Ramos (cell line): ENCODE data around the gene CACNA1C.
"Not testable (repeated sequence)": the region's sequence is repeated elsewhere in the genome, so short reads cannot be mapped to it uniquely, and the experiment has no call there.

ENCODE experiments used
- in situ Hi-C: fragments of 300-500 bp; cut with MboI; formaldehyde crosslinking; loops from one replicate; pipeline ENCODE4 v1.14.3; 2022; ENCODE audit warnings: low sequenced_read_pairs; ENCODE audit not compliant: unreplicated experiment

The CACNA1C gene

GRCh38 chr12:2135661-2136418 is 83.1 kb downstream of the CACNA1C start:
- in situ Hi-C loops = not testable (repeated sequence)

GRCh38 chr12:2136901-2137300 is 84.1 kb downstream of the CACNA1C start:
- in situ Hi-C loops = no loop called here

DNA sequence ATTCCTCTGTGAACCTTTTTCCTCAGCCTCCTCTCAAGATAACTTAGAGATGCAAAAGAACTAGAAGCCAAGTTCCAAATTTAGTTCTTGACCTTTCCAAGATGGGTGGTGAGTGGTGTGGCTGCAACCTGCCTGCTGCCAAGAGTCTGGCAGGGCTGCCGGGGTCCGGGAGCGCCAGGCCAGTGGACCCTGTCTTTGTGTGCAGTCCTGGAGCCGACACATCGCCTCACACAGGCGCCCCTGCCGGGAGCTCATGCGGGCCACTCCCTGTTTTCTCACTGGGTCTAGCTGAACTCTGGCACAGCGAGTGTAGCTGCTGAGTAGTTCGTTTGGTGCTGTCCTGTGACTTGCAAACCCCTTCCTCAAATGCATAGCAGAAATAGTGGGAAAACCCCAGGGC is 84.9 kb downstream of the CACNA1C start:
- in situ Hi-C loops = no loop called here

DNA sequence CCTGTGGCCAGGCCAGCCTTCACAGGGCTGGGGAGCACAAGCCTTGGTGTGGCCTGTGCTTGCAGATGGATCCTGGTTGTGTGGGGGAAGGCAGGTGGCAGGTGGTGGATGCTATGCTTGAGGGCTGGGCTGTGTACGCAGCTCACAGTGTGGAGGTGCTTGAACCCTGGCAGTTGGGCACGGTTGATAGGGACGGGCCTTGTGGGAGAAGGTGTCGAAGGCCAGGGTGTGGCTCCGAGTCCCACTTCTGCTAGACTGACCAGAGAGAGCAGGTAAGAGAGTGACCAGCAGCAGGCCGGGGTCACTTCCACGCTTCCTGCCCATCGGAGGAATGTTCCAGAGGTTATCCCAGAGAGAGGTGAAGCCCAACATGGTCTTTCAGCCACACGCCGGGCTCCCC is 85.5 kb downstream of the CACNA1C start:
- in situ Hi-C loops = no loop called here

DNA sequence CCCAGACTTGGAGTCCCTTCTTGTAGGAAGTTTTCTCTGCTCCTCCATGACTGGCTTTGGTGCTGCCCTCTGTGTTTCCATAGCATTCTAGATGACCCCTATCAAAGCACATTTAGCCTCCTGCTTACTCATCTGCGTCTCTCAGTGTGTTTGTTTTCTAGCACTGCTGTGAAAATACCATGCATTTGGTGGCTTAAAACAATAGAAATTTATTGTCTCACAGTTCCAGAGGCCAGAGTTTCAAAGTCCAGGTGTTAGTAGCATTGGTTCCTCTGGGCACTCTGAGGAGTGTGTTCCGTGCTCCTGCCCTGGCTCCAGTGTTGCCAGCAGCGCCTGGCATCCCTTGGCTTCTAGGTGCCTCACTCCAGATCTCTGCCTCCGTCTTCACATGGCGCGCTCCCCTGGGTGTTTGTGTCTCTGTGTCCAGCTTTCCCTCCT is 86.1 kb downstream of the CACNA1C start:
- in situ Hi-C loops = no loop called here

DNA sequence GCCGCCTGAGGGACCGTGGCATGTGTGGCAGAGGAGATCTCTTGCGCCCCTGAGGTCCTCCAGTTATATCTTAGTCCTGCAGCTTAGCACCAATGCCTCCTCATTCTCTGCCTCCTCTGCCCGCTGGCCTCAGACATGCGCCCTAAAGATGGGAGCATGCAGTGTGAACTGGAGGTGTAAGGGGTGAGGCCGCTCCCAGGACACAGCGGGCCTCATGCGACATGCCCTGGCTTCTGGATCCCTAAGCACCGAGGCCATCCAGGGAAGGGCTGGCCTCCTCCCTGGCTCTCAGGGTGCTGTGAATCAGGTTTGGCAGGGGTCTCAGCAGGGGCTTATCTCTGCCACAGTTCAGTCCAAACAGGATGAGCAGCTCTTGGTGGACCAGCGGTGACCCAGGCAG is 86.9 kb downstream of the CACNA1C start:
- in situ Hi-C loops = no loop called here

DNA sequence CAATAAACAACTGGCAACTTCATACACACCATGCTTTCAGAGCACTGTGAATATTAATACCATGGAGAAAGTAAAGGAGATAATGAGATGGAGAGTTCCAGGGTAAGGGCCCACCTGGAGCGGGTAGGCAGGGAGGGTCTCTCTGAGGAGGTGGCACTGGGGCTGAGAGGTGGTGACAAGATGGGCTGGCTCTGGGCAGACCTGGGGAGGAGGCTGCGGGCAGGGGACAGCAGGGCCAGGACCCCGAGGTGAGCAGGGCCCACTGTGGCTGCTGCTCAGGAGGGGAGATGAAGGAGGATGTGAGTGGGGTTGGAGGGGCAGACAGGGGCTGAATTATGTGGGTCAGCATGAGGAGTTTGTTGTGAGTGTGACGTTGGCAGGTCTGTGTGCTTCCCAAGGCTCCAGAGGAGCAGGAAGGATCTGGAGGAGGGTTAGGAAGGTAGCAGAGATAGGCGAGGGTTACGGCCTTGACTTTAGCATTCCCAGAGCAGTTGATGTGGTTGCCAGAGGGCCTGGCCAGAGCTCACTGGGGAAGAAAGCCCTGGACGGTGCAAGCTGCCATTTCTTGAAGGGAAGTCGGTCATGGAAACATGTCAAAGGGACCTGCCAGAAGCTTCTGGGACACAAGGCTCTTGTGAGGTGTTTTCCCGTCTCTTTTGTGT is 88.2 kb downstream of the CACNA1C start:
- in situ Hi-C loops = no loop called here

- in situ Hi-C loops = no loop called here
Observed at GRCh38 chr12:2142068-2142467, 89.3 kb downstream of the CACNA1C start.

- in situ Hi-C loops = no loop called here
Observed at GRCh38 chr12:2144951-2145350, 92.2 kb downstream of the CACNA1C start.

DNA sequence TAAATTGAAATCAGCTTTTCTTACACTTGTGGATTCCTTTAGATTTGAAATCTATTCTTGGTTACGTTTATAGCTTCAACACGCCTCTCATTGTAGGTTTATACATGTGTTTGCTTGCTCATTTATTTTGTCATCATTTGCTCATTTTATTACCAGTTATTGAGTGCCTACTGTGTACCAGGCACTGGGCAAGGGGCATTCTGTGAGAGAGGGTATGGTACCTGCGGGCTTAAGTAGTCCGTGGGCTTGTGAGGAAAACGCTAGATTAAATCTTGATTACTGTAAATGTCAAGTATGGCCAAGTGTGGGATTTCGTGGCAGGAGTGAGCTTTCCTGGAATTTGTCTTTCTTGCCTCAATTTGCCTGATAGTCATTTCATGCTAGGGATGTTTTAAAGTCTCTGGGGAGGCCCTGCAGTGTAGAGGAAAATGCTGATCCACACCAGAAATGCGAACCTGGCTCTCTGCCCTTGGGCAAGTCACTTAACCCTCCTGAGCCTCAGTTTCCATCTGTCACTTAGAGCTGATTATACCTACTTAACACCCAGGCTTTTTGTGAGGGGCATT is 92.7 kb downstream of the CACNA1C start:
- in situ Hi-C loops = no loop called here

DNA sequence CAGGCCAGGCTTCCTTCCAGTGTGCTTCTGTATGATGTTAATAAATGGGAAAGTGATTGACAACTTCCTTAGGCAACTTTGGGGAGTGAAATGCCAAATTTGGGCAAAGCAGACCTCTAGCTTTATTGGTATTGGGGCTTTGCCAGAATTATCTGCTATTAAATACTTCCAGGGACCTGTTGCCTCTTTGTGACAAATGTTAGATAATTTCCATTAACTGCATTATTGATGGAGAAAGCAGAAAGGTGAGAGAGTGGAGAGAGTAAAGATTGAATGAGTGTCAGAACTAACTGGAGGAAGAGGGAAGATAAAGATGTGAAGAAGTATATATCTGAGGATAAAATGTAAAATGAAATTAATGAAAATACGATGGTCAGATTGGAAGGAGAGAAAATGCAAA is 94.5 kb downstream of the CACNA1C start:
- in situ Hi-C loops = no loop called here

DNA sequence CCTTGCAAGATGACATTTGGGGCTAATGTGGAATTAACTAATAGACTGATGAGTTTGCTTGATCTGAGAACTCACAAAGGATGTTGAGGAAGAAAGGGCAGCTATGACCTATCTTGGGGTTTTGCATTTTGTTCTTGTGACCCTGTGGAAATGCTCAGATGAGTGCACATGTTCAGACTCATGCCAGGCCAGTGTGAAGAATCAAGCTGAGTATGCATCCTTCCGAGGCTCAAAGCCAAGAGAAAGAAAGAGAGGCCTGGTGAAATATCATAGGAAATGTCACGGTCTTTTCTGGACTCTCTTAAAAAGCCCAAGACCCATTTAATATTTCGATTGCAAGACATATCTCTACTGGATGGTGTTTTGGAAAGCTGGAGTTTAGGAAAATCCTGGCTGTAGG is 96.3 kb downstream of the CACNA1C start:
- in situ Hi-C loops = no loop called here

DNA sequence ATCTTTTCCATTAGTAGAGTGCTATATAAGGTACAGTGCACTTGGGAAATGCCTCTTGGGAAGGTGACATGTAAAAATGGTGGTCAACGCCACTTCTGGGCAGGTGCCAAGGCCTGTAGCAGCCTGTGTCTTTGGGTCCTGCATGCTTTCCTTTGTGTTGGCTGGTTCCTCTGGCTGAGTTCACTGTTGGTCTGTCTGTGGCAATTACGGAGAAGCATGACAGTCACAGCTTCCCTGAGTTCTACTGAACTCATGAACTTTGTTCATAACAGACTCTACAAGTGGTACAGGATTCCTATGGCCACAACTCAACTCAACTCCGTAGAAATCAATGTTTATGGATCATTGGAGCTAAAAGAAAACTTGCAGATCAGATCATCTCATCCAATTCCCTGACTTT is 98.0 kb downstream of the CACNA1C start:
- in situ Hi-C loops = no loop called here

DNA sequence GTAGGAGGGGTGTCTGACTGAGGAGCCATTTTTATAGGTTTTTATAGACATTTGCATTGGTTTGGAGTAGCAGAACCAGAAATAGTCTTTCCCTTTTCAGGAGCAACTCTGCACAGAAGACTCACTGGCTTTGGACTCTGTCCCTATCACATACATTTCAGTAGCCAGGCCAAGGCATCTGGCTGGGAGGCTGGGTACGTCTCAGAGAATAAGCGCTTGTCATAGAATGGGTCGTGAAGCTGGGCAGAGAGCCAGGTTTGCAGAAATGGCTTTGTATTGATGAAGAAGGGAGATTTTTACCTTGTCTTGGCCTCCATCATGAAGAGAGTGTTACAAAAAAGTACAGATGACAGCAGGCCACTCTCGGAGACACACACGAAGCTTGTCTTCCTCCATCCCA is 98.6 kb downstream of the CACNA1C start:
- in situ Hi-C loops = no loop called here

GRCh38 chr12:2152134-2152533 is 99.3 kb downstream of the CACNA1C start:
- in situ Hi-C loops = no loop called here

DNA sequence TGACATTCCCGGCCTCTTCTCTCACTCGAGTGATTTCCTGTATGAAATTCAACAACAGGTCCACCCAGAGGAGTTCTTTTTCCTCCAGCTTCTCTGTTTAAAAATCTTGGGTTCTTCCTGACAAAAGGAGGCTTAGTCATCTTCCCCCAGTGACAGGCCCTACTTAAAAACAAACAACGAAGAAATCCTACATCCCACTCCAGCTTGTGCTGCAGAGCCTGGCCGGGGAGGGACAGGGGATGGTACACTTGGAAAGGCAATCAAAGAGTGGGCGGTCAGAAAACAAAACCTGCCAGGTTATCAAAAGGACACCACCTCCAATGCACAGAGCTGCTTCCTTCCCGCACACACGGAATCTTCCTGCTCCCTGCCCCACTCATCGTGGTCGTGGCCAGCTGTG is 101.3 kb downstream of the CACNA1C start:
- in situ Hi-C loops = no loop called here

DNA sequence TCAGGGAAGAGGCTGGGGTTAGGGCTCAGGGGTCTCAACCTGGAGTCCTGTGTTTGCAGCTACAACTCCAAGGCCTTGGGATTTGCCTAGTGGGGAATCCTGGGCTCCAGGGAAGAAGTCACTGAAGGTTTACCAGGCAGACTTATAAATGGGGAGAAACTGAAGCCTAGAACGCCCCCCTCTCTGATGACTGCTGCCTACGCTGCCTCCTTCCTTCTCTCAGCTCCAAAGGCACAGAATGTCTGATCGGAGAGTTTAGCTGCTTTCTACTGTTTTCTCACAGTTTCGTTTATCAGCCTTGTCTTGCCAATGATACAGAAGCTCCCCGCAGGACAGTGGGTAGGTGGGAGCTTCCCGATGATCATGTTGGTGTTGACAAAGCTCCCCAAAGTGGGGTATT is 101.7 kb downstream of the CACNA1C start:
- in situ Hi-C loops = no loop called here

- in situ Hi-C loops = no loop called here
Observed at GRCh38 chr12:2156333-2156732, 103.5 kb downstream of the CACNA1C start.

DNA sequence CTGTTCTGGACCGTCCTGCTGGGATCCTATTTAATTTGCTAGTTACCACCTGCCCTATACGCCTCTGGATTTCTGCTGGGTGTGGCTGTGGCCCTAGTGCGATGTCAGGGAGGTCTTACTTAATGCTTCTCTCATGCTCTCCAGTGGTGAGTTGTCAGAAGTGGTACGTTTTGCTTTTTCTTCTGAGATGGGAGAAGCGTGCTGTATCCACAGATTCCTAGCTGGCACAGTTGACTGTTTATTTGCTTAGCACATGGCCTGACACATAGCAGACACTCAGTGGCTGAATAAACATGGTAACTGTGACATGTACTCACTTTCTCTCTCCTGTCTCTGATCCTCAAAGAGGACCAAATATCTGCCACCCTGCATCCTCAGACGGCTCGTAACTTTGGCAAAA is 107.3 kb downstream of the CACNA1C start:
- in situ Hi-C loops = no loop called here

- in situ Hi-C loops = no loop called here
Observed at GRCh38 chr12:2161473-2161872, 108.7 kb downstream of the CACNA1C start.

DNA sequence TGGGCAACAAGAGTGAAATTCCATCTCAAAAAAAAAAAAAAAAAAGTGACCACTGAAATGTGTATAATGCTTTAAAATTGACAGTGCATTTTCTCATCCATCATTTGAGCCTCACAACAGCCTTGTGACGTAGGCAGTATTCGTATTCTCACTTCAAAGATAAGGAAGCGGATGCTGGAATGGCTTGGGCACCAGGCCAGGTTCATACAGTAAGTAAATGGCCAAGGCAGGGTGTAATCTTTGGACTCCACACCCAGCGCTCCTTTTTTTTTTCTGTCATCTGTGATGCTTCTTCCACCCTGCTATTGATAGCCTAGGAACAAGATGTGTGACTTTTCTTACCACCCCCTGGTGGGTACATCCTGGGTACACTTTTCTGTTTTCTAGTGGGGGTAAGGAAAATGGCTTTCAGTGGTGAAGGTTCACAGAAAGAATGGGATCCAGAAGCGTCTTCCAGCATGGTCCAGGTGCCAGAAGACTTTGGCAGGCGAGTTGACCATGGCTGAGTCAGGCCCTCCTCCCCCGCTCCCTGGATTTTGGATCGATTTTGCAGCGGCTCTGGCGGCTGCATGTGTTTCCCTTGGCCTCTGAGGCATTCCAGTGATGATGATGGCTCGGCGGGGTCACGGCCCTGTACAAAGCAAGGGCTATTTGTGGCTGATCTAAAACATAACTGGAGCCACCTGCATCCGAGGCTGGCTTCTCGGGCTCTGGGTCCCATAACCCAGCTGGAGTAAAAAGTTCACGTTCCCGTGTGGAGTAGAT is 110.6 kb downstream of the CACNA1C start:
- in situ Hi-C loops = no loop called here
